ENCODE measurements around the gene VCY. TPM values are rescaled to one million over a fixed set of nuclear protein-coding genes. Genes with fewer than 3 reads are reported as not detected.
"Not testable (repeated sequence)": the region's sequence is repeated elsewhere in the genome, so short reads cannot be mapped to it uniquely, and the experiment has no call there.

Gene VCY
- not detected in 2 replicates for total RNA-seq (2014; rRNA removed; shearing (Covaris generic))
- polyA plus RNA-seq (2014; cell fraction: nucleus; rRNA removed), result not detected in 2 replicates

DNA sequence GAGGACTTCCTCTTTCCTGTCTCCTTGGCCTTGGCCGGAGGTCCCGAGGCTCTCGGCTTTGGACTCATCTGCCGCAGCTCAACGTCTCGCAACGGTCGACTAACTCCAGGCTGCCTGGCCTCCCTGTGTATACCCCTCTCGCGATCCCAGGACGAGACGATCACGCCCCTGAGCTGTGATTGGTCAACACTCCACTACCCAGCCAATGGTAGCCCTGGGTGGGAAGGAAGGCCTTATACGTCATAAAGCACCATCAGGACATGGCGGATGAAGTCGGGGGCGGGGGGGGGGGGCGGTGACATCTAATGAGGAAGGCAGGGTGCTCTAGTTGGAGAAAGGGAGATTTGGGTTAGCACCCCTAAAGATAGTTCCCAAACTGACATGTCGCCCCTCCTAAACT is at the start of gene VCY:
TSS of gene VCY (minus strand) at position 101 of the 400 bp plus-strand sequence. CDS start at position 68, 33 bp downstream.
- not testable (repeated sequence) for DNase-seq (ENCODE audit: extremely low read depth, low read depth)

DNA sequence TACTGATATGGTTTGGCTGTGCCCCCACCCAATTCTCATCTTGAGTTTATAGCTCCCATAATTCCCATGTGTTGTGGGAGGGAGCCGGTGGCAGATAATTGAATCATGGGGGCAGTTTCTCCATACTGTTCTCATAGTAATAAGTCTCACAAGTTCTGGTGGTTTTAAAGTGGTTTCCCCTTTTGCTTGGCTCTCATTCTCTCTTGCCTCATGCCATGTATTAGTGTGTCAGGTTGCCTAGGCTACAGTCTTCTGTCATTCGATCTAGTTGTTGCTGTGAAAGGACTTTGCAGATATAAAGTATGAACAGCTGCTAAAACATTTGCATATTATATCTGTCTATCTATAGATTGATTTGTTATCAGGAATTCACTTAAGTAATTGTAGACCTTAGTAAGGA is 44.1 kb upstream of the VCY start:
- DNase-seq (ENCODE audit: extremely low read depth, low read depth), result not testable (repeated sequence)

DNA sequence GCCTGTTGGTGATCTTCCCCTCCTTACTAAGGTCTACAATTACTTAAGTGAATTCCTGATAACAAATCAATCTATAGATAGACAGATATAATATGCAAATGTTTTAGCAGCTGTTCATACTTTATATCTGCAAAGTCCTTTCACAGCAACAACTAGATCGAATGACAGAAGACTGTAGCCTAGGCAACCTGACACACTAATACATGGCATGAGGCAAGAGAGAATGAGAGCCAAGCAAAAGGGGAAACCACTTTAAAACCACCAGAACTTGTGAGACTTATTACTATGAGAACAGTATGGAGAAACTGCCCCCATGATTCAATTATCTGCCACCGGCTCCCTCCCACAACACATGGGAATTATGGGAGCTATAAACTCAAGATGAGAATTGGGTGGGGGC is 25.6 kb upstream of the VCY start:
- not testable (repeated sequence) for DNase-seq (ENCODE audit: extremely low read depth, low read depth)

DNA sequence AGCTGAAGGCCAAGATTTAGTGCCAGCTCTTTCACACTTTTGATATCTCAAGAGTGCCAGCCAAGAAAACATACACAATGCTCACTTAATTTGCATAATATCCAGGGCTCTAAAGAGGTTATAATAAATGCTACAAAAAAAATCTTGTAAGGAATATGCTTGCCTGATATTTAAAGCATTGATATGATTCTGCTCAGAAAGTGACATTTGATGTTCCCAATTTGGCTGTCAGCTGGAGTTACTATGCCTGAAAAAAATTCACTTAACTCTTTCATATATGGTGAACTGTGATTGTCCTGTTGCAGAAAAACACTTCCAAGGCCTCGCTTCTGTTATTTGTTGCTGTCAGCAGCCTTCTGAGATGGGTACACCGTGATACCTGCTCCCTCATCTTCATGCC is 43.9 kb downstream of the VCY start:
- DNase-seq (ENCODE audit: extremely low read depth, low read depth), result not testable (repeated sequence)

Other genes with a start within 250 kb of the VCY start
- not detected in 2 replicates for gene VCY1B, start 69.8 kb upstream of the VCY start, total RNA-seq (2014; rRNA removed; shearing (Covaris generic))

Data from NCI-H460 (cell line).